Mesothelial cell of epicardium (in vitro differentiated cells): ENCODE measurements around the gene CARS1. TPM values are rescaled to one million over a fixed set of nuclear protein-coding genes. Genes with fewer than 3 reads are reported as not detected.

Source experiments
- DNase-seq, 2 experiments: peaks; one replicate each; pipeline ENCODE4 v3.0.0; 2021; ENCODE audit warnings: low spot score in 2 of 2; ENCODE audit not compliant: unreplicated experiment in 2 of 2
- H3K27ac Mint-ChIP-seq: 2 replicates; pipeline ENCODE4 v1.8.0; 2021; ENCODE audit warnings: mixed read lengths
- H3K27me3 Mint-ChIP-seq: 2 replicates; pipeline ENCODE4 v1.8.0; 2021; ENCODE audit warnings: low read depth, mixed read lengths
- H3K36me3 Mint-ChIP-seq: 2 replicates; pipeline ENCODE4 v1.8.0; 2021; ENCODE audit warnings: mixed read lengths
- H3K4me1 Mint-ChIP-seq: 2 replicates; pipeline ENCODE4 v1.8.0; 2021; ENCODE audit warnings: mixed read lengths
- H3K4me3 Mint-ChIP-seq: 2 replicates; pipeline ENCODE4 v1.8.0; 2021; ENCODE audit warnings: mild to moderate bottlenecking, moderate library complexity, mixed read lengths
- H3K9me3 Mint-ChIP-seq: 2 replicates; pipeline ENCODE4 v1.8.0; 2021; ENCODE audit warnings: mixed read lengths
- CTCF ChIP-seq: fragments of 200-600 bp; sonication (generic); IDR thresholded peaks from one replicate; pipeline ENCODE4 v1.5.0; 2021; ENCODE audit warnings: antibody characterized with exemption; ENCODE audit not compliant: unreplicated experiment
- total RNA-seq: library from RNA; stranded (reverse); gene quantifications from 3 replicates; pipeline ENCODE4 v1.2.1, GENCODE V29; 2021

CARS1 gene
- total RNA-seq, 1 donor from 2014 or later: 32.7 TPM

DNA sequence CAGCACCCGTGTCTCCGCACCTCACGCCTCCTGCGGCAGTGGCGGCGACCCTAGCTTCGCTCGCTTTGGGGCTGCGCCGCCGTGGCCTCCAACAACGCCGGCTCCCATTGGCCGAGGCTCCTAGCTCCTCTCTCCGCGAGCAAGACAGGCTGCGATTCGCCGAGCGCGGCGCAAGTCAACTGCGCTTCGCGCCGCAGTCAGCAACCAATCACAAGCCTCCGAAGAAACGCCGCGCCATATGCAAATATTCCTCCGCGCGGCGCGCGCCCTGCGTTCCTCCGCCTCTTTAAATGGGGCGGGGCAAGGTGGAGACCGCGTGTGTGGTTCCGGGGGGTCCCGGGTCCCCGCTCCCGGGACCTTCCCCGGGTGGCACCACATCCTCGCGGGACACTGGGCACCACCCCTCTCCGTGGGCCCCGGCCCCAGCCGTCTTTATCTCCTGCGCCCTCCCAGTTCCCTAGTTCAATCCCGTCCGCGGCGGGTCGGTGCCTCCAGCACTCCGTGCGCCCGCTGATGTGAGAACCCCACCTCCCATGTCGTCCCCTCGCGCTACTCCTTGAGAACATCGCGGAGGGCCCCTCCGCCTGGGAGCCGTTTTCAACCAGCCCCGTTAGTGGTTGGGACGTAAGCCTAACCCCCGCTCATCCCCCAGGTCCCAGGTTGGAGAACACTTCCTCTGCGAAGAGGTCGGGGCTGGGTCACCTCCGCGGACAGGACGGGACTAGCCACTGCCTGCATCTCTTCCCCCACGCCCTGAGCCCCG lies 64.8 kb downstream of the CARS1 start, which contains the start of gene NAP1L4:
Gene NAP1L4 (minus strand): TSS at position 96 of the 763 bp plus-strand sequence. CDS start 13,109 bp downstream, outside the sequence.
- Mint-ChIP-seq H3K36me3 (no peaks in the 10 kb centered on the region), H3K9me3 (no peaks in the 10 kb centered on the region), H3K4me3 (peak within 1 kb of the TSS; percentile 93), H3K27me3 (no peaks in the 10 kb centered on the region), H3K27ac (peak within 1 kb of the TSS; percentile 98), H3K4me1 (peaks cover 32% of the 10 kb centered on the region)
- DNase-seq: peak; percentile 96 to 98
- no peak for TF ChIP-seq CTCF

DNA sequence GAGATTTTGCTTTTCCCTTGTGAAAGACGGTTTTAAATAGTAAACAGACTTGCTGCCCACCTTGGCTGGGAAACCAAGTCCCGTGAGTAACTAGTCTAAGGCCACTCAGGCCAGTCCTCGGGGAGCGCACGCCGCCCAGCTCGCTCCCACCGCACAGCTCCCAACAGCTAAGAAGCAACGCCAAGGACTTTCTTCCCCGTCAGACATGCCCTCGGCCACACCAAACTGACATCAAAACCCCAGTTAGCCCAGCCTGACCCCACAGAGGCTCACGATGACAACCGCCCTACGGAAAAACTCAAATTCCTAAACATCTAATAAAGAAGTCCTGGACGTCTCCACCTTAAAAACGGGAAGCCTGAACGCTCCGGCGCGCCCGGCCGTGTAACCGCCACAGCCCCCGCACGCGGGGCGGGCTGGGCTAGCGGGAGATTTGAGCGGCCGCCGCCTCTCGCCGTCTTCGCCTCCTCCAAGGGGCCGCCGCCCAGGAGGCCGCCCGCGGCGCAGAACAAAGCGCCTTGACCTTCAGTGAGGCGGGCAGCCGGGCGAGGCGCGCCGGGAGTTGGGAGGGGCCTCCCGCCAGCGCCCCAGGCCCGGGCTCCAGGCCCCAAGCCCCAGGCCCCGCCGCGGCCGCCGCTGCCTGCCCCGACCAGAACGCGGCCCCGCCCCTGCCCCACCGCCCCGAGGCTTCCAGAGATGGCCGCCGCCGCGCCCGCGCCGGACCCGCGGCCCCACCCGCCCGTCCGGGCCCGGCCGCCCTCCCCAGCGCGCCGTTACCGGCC lies 65.6 kb downstream of the CARS1 start:
- no peak for DNase-seq
- Mint-ChIP-seq H3K4me1 (peaks cover 32% of the 10 kb centered on the region), H3K4me3 (peak overlapping the region; percentile 93), H3K36me3 (no peaks in the 10 kb centered on the region), H3K27me3 (no peaks in the 10 kb centered on the region), H3K9me3 (no peaks in the 10 kb centered on the region), H3K27ac (peak overlapping the region; percentile 98)
- TF ChIP-seq CTCF: no peak

DNA sequence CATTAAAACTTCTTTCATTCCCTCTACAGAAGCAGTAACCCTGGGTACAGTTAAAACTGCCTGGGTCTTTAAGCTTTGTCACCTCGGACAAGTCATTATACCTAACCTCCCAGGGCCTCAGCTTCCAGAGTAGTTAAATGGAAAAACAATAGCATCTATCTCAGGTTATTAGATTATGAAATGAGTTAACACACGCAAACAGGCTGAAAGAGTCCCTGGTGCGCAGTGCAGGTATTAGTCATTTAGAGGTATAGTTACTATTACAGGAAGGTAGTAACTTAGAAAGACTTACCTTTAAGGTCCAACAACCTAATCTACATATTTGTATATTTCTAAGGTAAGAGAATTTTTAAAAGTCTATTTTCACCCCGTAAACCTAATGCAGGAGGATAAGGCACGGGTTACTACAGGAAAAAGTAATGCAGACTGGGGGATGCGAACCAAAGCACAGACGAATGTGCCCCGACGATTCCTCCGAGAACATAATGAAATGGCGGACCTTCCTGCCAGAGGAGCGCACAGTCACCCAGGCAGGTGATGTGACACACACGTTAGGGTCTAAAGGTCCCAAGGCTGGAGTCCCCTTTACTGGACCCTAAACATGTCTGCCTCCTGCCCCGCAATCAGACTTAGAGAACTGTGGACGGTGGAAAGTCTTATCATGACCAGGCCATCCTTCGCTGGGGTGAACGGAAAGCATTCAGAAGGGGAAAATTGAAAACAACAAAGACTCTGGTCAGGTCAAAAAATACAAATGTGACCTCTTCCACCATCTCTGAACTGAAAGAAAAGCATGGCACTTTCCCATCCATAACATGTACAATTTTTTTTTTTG lies 66.4 kb downstream of the CARS1 start:
- peak overlapping the region; percentile 91 for H3K4me3 Mint-ChIP-seq
- no peaks in the 10 kb centered on the region for H3K27me3 Mint-ChIP-seq
- peaks cover 32% of the 10 kb centered on the region for H3K4me1 Mint-ChIP-seq
- no peaks in the 10 kb centered on the region for H3K9me3 Mint-ChIP-seq
- H3K27ac Mint-ChIP-seq: peak overlapping the region; percentile 96
- no peak for DNase-seq
- no peaks in the 10 kb centered on the region for H3K36me3 Mint-ChIP-seq
- TF ChIP-seq CTCF: no peak

- H3K36me3 Mint-ChIP-seq: peaks cover 2% of the 10 kb centered on the region
- H3K4me1 Mint-ChIP-seq: peaks cover 32% of the 10 kb centered on the region
- H3K9me3 Mint-ChIP-seq: no peaks in the 10 kb centered on the region
- TF ChIP-seq CTCF: no peak
- no peaks in the 10 kb centered on the region for H3K27me3 Mint-ChIP-seq
- H3K27ac Mint-ChIP-seq: peak overlapping the region; percentile 72
- DNase-seq: no peak
- H3K4me3 Mint-ChIP-seq: peak overlapping the region; percentile 91
Observed at GRCh38 chr11:2989551-2989950, 67.7 kb downstream of the CARS1 start.

DNA sequence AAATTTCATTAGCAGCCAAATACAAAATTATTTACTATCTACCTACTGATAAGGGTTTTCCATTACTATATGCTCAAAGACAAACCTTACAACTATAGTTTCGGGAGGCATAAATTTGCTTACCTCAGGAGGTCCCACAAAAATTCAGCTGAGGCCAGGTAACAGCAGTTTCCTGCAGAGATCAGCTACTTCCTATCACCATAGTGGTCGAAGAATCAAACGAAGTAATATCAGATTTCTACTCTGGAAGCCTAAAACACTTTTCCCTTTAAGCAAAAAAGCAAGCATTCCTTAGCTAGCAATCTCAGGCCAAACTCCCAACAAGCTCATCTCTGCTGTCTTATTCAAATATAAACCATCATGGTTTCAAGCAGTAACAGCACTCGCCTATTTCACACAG lies 68.2 kb downstream of the CARS1 start:
- Mint-ChIP-seq H3K4me3 (peak overlapping the region; percentile 91), H3K27me3 (no peaks in the 10 kb centered on the region), H3K4me1 (peaks cover 32% of the 10 kb centered on the region), H3K36me3 (peaks cover 4% of the 10 kb centered on the region), H3K9me3 (no peaks in the 10 kb centered on the region), H3K27ac (peak overlapping the region; percentile 72)
- TF ChIP-seq CTCF: no peak
- no peak for DNase-seq
